ENCODE data around the gene SPATA31D1.

Gene SPATA31D1

GRCh38 chr9:82022121-82022520, 33.5 kb downstream of the SPATA31D1 start:
- no peak for DNase-seq (ENCODE audit: low spot score)

- no peak for DNase-seq (ENCODE audit: low spot score)
These were observed 36.3 kb downstream of the SPATA31D1 start for GRCh38 chr9:82024908-82025307.

- peak; percentile 68 for DNase-seq (ENCODE audit: low spot score)
These were observed 43.1 kb downstream of the SPATA31D1 start for GRCh38 chr9:82031538-82032280.

GRCh38 chr9:82034956-82035731, 46.6 kb downstream of the SPATA31D1 start:
- DNase-seq (ENCODE audit: low spot score), result no peak

GRCh38 chr9:82036086-82036485, 47.5 kb downstream of the SPATA31D1 start:
- DNase-seq (ENCODE audit: low spot score), result no peak

- no peak for DNase-seq (ENCODE audit: low spot score)
These were observed 48.6 kb downstream of the SPATA31D1 start for GRCh38 chr9:82037126-82037525.

- no peak for DNase-seq (ENCODE audit: low spot score)
These were observed 50.3 kb downstream of the SPATA31D1 start for GRCh38 chr9:82038897-82039296.

All from GM03348 (cell line).